Uterus (tissue), 4 donors: Measurements from ENCODE around the gene MAP3K12. TPM values are rescaled to one million over a fixed set of nuclear protein-coding genes. Genes with fewer than 3 reads are reported as not detected.

Experiments
- DNase-seq, 2 donors: peaks; one replicate each; pipeline ENCODE4 v3.0.0-alpha.2; 2019 to 2020
- H3K27ac ChIP-seq, 2 donors: fragments of 200-600 bp; sonication (generic); 1 replicate in 1 of 2; 2 replicates in 1 of 2; pipeline ENCODE4 v1.5.1; 2016 to 2018
- H3K27me3 ChIP-seq, 2 donors: fragments of 200-600 bp; sonication (generic); one replicate each; pipeline ENCODE4 v1.5.1; 2018 to 2019; ENCODE audit warnings: control low read depth in 1 of 2
- H3K36me3 ChIP-seq, 2 donors: fragments of 200-600 bp; sonication (generic); one replicate each; pipeline ENCODE4 v1.5.1; 2019; ENCODE audit warnings: control low read depth in 1 of 2
- H3K4me1 ChIP-seq, 2 donors: fragments of 200-600 bp; sonication (generic); one replicate each; pipeline ENCODE4 v1.5.1; 2018 to 2019; ENCODE audit warnings: control low read depth in 1 of 2
- H3K4me3 ChIP-seq, 2 donors: fragments of 200-600 bp; sonication (generic); 1 replicate in 1 of 2; 2 replicates in 1 of 2; pipeline ENCODE4 v1.5.1; 2018 to 2019; ENCODE audit warnings: mild to moderate bottlenecking in 1 of 2
- H3K9me3 ChIP-seq, 2 donors: fragments of 200-600 bp; sonication (generic); one replicate each; pipeline ENCODE4 v1.5.1; 2019; ENCODE audit warnings: control low read depth in 1 of 2
- CTCF ChIP-seq, 4 experiments: fragments of 200-600 bp in 2 of 4; fragments of 450-650 bp in 2 of 4; sonication (generic) in 2 of 4; IDR thresholded peaks; one replicate each; pipeline ENCODE4 v1.5.1; 2016 to 2019; ENCODE audit warnings: antibody characterized with exemption in 4 of 4, mild to moderate bottlenecking in 2 of 4, moderate library complexity in 1 of 4
- POLR2A ChIP-seq, 2 donors: fragments of 450-650 bp; IDR thresholded peaks; one replicate each; pipeline ENCODE4 v1.6.1; 2016; ENCODE audit warnings: antibody characterized with exemption in 2 of 2, mild to moderate bottlenecking in 1 of 2, moderate library complexity in 1 of 2
- intact Hi-C: fragments of 100-400 bp; cut with DNase I; formaldehyde crosslinking; loops from one replicate; pipeline ENCODE4 v1.15.1; 2023; ENCODE audit warnings: low total_unique reads
- total RNA-seq, 4 donors: library from RNA; depleted of rRNA in 3 of 4; stranded (reverse); fragments of >200 nt in 3 of 4; gene quantifications; one replicate each; pipeline versions ENCODE4 v1.1.0 to v1.2.4, GENCODE V29; 2014 to 2023
- donor health status: DM: yes; HTN: yes; CAD: no.

MAP3K12 gene
- total RNA-seq, 4 donors from 2014 or later, result 13.8 to 65.8 (median 34.7) TPM

GRCh38 chr12:53515291-53515680 is 16.0 kb upstream of the MAP3K12 start:
- Histone ChIP-seq H3K4me3 (no peak overlapping the region), H3K27me3 (no peaks in the 10 kb centered on the region), H3K9me3 (no peaks in the 10 kb centered on the region), H3K36me3 (no peaks in the 10 kb centered on the region), H3K27ac (no peak overlapping the region), H3K4me1 (no peaks in the 10 kb centered on the region)
- intact Hi-C loops, result no loop called here
- no peak for DNase-seq
- TF ChIP-seq POLR2A (IDR thresholded peaks at IDR 0.05), result no peak
- no peak for TF ChIP-seq CTCF (IDR thresholded peaks at IDR 0.05)

- Histone ChIP-seq H3K9me3 (no peaks in the 10 kb centered on the region), H3K27ac (no peak overlapping the region), H3K27me3 (no peaks in the 10 kb centered on the region), H3K36me3 (no peaks in the 10 kb centered on the region), H3K4me3 (no peak overlapping the region), H3K4me1 (no peaks in the 10 kb centered on the region)
- TF ChIP-seq POLR2A (IDR thresholded peaks at IDR 0.05), result no peak
- intact Hi-C loops, result no loop called here
- no peak for DNase-seq
These were observed 15.5 kb upstream of the MAP3K12 start for GRCh38 chr12:53514628-53515290.

DNA sequence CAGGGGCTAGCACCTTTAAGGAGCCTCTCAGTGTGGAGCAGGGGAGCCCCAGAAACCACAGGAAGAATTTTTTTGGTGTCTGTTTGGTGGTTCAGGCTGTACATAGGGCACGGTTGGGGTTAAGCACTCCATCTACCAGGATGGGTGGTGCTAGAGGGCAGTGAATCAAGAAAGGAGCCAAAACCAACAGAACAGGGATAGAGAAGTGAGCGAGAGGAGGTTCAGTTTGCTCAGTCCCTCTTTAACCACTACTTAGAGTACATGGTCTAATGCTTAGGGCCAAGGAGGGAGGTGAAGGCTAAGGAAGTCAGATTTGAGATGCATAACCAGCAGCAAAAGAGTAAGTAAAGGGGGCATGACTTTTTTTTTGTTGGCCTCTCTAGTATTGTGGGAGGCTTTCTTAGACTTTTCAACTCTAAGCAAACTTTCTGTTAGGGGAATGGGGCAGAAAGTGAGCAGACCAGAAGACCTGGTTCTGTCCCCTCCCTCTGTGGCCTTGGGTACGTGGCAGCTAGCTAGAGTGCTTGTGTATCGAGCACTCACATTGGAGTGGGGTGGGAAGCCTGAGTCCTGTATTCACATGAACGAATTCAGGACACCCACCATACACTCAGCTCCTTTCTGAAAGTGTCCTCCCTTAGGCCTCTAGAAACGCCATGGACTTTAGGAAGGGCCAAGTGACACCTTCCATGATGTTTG is 14.6 kb upstream of the MAP3K12 start:
- Histone ChIP-seq H3K4me3 (no peak overlapping the region), H3K27ac (no peak overlapping the region), H3K9me3 (no peaks in the 10 kb centered on the region), H3K36me3 (no peaks in the 10 kb centered on the region), H3K4me1 (no peaks in the 10 kb centered on the region), H3K27me3 (no peaks in the 10 kb centered on the region)
- DNase-seq, result no peak
- TF ChIP-seq CTCF (IDR thresholded peaks at IDR 0.05) (no peak), POLR2A (IDR thresholded peaks at IDR 0.05) (no peak)
- intact Hi-C loops, result no loop called here

GRCh38 chr12:53510181-53510812 is 11.0 kb upstream of the MAP3K12 start:
- DNase-seq, result no peak
- peaks cover 0 to 5% of the 10 kb centered on the region in 2 donors for H3K4me1 ChIP-seq
- no peaks in the 10 kb centered on the region for H3K27me3 ChIP-seq
- TF ChIP-seq CTCF (IDR thresholded peaks at IDR 0.05) (no peak), POLR2A (IDR thresholded peaks at IDR 0.05) (no peak)
- H3K27ac ChIP-seq, result no peak overlapping the region
- no peaks in the 10 kb centered on the region for H3K36me3 ChIP-seq
- no peak overlapping the region for H3K4me3 ChIP-seq
- H3K9me3 ChIP-seq, result no peaks in the 10 kb centered on the region
- intact Hi-C loops, result no loop called here

DNA sequence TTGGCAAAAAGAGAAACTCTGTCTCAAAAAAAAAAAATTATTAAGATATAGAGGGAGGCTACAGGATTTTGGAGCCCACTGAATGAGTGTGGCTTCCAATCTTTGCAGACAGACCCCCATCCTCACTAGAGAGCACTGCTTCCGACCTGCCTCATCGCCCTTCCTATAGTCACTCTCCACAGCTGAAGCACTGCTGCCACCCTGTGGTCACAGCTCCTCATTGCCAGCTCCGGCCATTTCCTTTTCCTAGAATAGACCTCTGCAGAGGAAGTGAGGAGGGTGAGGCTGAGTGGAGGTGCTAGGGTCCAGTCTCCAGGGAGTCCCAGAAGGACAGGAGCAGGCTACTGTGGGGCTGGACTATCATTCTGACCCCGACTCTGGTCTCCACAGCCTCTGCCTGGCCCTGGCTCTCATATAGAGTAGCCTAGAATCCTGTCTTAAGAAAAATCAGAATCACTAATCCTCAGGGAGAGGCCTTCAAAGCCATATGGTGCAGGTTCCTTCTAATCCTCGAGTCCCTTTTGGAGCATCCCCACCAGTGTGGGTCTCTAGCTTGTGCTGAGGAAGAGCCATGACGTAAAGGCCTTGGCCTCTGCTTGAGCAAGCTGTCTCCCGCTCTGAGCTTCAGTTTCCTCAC is 9.4 kb upstream of the MAP3K12 start:
- intact Hi-C loops, result loop anchor here (10.0 kb wide), 1 partner anchor 54 kb away; the partner anchor contains the start of gene PCBP2
- TF ChIP-seq POLR2A (IDR thresholded peaks at IDR 0.05) (no peak), CTCF (IDR thresholded peaks at IDR 0.05) (peak; percentile 85 to 95 (median 94))
- Histone ChIP-seq H3K9me3 (no peaks in the 10 kb centered on the region), H3K27me3 (no peaks in the 10 kb centered on the region), H3K4me1 (peaks cover 0 to 12% of the 10 kb centered on the region in 2 donors), H3K27ac (peak overlapping the region; percentile 14 to 45), H3K36me3 (no peaks in the 10 kb centered on the region), H3K4me3 (no peak overlapping the region)
- peak; percentile 84 to 86 for DNase-seq
